NCI-H226 (cell line): ENCODE data around the gene SREBF1.
"Not testable (repeated sequence)": the region's sequence is repeated elsewhere in the genome, so short reads cannot be mapped to it uniquely, and the experiment has no call there.

Experiments used
- DNase-seq: peaks from one replicate; pipeline ENCODE4 v3.0.0-alpha.2; 2015

The SREBF1 gene

DNA sequence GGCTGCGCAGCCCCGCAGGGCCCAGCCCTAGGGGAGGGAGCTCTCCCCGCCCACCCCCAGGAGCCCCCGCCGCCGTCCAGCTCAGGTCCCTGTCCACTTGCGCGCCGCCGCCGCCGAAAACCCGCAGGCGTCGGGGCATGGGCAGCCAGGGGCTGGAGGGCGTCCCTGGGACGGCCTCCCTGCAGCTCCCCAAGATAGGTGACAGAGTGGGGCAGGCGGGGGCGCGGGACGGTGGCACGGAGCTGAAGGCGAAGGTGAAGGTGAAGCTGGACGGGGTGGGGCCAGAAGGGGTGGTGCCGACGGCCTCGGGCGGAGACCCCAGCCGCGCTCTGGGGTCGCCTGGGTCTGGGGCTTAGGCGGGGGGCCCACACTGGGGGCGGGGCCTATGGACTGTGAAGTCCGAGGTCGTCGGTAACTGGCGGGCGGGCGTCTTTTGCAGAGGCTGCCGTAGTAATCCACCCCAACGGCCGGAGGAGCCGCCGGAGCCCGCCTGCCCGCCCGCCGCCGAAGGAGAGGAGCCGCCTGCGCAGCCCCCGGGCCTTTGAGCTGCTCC, 27.2 kb downstream of the SREBF1 start:
- no peak for DNase-seq

- no peak for DNase-seq
These were observed 27.9 kb downstream of the SREBF1 start for GRCh38 chr17:17808706-17809432.

DNA sequence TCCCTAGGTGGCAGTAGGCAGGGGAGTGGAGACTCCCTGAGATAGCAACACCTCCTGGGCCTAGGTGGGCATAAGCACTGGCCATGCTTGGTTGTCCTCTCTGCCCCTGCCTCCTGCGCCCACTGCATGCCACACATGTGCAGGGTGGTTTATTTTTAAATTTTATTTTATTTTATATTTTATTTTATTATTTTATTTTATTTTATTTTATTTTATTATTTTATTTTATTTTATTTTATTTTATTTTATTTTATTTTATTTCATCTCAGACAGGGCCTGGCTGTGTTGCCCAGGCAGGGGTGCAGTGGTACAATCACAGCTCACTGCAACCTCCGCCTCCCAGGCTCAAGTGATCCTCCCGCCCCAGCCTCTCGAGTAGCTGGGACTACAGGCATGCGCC, 28.6 kb downstream of the SREBF1 start:
- not testable (repeated sequence) for DNase-seq

DNA sequence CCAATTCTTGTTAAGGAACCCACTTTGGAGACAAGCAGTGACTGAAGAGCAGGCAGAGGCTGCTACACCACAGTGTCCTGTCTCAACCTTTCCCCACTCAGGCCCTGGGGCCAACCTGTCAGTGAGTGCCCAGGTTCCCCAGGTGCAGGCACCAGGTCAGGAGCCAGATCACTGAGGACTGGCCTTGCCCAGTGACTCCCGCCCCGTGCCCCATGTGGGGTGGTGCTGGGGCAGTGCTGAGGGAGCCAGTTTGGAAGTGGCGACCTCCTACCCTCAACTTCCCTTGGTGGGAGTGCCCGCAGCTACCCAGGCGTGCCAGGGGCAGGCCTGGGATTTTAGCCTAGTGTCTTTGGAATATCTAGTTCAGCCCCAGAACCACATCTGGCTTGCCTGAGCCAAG, 29.3 kb downstream of the SREBF1 start:
- no peak for DNase-seq

- no peak for DNase-seq
These were observed 30.0 kb downstream of the SREBF1 start for GRCh38 chr17:17806611-17807274.

- no peak for DNase-seq
These were observed 30.8 kb downstream of the SREBF1 start for GRCh38 chr17:17806035-17806434.

DNA sequence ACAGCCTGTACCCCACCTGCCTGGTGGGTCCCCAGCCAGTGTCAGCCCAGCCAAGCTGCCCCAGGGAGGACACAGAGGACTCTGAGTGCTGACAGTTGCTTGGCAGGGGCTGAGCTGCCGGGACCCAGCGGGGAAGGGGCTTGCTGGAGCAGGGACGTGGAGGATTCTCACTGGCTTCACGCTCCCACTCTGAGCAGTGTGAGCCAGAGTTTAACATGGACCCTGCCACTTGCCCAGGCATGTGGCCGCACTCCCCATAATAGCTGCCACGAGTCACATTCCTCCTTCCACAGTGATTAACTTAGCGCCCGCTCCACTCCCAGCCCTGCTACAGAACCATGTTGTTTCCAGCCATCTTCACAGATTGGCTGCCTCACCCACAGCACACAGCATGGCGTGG, 31.2 kb downstream of the SREBF1 start:
- DNase-seq = no peak

DNA sequence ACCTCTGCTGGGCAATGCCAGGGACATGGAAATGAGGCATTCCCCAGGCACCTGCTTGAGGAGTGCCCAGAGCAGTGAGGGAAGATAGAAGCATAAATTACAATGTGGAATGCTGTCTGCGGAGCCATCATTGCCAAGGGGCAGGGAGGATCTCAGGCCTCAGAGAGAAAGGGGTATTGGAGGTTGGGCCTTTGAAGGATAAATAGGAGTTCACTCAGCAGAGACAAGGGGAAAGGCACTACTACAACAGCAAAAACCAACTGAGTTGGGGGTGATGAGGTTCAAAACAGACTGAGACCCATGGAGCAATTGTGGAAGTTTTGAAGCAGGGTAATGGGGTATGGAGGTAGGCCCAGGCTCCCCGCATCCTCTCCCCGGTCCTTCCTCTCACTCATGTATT, 32.8 kb downstream of the SREBF1 start:
- DNase-seq = no peak

DNA sequence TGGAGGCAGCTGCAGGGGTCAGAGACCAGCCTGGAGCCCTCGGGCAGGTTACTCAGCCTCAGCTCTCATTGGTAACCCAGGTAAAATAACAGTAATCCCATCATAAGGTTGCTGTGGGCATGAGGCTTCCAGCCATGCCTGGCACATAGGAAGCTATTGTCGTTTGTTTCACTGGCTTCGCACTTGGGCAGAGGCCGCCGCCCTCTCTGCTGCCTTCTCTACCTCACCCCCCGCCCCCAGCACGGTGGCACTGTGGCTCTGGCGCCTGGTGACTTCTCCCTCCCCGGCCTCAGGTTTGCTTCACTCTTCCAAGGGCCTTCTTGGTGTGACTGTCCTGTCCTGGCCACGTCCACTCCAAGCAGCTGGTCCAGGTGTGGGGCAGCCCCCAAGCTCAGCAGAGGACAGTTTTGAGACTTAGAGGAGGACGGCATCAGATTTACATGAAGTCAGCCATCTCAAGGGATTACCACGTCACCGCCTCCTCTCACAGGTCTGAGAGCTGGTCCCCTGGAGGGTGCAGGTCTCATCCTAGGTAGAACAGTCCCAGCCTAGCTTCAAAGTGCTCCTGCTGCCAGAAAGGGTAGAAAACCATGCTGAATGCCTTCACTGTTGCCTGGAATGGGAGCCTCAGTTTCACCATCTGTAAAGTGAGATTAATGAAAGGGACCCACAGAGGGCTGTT, 34.8 kb downstream of the SREBF1 start:
- DNase-seq = no peak

DNA sequence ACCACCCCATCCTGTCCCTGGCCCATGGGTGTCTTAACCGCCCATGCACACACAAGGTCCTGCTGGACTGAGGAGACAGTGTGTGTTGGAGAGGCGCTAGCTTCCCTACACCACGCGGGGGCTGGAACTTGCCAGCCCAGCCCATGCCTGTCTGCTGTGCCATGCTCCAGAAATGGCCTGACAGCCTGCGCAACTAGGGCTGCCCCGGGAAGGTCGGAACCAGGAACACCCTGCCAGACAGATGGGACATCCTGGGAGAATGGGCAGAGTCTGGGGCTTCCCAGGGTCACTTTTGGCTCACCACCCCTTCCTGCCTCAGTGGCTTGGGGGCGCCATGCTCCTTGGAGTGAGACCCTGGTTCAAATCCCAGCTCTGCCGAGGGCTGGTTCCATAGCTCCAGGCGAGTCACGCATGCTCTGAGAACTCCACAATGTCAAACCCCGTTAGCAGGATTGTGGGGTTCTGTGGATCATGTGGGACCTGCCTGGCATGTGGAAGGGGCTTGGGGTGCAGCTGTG, 36.2 kb downstream of the SREBF1 start:
- no peak for DNase-seq

DNA sequence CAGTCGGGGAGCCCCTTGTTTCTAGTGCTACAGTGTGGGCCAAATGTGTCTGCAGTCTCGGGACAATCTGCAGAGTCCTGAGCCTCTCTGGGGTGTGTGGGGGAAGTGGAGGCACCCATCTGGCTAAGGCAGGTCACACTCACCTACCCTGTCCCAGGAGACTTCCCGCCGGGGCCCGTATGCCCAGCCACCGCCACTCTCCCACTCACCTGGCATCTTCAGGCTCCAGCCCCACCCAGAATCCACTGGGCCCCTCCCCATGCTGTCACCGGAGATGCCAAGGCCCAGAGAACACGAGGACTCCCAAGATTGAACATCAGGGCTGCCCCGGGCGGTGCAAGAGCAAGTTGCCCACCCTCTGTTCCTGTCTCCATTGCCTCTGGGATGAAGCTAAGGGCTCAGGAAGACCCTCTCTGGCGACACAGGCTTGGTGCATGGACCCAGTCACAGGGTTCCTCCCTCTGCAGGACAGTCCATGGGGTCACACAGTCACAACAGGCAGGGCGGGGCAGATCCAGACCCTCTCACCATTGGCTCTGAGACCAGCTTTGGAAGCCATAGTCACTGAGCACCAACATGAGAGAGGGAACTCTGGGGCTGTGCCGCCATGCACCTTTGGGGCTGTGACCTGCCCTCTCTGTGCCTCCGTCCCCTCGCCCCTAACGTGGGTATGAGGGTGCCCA, 38.1 kb downstream of the SREBF1 start:
- no peak for DNase-seq

DNA sequence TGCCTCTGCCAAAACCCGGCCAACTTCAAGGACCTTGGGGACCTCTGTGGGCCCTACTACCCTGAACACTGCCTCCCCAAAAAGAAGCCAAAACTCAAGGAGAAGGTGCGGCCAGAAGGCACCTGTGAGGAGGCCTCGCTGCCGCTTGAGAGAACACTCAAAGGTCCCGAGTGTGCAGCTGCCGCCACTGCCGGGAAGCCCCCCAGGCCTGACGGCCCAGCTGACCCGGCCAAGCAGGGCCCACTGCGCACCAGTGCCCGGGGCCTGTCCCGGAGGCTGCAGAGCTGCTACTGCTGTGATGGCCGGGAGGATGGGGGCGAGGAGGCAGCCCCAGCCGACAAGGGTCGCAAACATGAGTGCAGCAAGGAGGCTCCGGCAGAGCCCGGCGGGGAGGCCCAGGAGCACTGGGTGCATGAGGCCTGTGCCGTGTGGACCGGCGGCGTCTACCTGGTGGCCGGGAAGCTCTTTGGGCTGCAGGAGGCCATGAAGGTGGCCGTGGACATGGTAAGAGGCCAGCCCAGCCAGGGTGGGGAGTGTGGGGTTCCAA, 38.7 kb downstream of the SREBF1 start:
- DNase-seq = no peak

DNA sequence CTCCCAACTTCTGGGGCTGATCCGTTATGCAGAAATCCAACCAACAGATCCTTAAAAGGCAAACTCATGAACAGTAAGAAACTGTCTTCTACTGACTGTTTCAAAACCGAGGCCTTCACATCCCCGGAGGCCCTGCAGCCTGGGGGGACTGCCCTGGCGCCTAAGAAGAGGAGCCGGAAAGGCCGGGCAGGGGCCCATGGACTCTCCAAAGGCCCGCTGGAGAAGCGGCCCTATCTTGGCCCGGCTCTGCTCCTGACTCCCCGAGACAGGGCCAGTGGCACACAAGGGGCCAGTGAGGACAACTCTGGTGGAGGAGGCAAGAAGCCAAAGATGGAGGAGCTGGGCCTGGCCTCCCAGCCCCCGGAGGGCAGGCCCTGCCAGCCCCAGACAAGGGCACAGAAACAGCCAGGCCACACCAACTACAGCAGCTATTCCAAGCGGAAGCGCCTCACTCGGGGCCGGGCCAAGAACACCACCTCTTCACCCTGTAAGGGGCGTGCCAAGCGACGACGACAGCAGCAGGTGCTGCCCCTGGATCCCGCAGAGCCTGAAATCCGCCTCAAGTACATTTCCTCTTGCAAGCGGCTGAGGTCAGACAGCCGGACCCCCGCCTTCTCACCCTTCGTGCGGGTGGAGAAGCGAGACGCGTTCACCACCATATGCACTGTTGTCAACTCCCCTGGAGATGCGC, 39.5 kb downstream of the SREBF1 start:
- DNase-seq = no peak

DNA sequence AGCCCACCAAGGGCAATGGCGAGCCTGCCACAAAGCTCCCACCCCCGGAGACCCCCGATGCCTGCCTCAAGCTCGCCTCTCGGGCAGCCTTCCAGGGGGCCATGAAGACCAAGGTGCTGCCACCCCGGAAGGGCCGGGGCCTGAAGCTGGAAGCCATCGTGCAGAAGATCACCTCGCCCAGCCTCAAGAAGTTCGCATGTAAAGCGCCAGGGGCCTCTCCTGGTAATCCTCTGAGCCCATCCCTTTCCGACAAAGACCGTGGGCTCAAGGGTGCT, 40.1 kb downstream of the SREBF1 start:
- DNase-seq = no peak

DNA sequence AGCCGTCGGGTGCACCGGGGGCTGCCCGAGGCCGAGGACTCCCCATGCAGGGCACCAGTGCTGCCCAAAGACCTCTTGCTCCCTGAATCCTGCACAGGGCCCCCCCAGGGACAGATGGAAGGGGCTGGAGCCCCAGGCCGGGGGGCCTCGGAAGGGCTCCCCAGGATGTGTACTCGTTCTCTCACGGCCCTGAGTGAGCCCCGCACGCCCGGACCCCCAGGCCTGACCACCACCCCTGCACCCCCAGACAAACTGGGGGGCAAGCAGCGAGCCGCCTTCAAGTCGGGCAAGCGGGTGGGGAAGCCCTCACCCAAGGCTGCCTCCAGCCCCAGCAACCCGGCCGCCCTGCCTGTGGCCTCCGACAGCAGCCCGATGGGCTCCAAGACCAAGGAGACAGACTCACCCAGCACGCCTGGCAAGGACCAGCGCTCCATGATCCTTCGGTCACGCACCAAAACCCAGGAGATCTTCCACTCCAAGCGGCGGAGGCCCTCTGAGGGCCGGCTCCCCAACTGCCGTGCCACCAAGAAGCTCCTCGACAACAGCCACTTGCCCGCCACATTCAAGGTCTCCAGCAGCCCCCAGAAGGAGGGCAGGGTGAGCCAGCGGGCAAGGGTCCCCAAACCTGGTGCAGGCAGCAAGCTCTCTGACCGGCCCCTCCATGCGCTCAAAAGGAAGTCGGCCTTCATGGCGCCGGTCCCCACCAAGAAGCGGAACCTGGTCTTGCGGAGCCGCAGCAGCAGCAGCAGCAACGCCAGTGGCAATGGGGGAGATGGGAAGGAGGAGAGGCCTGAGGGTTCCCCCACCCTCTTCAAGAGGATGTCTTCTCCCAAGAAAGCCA, 40.6 kb downstream of the SREBF1 start:
- no peak for DNase-seq

DNA sequence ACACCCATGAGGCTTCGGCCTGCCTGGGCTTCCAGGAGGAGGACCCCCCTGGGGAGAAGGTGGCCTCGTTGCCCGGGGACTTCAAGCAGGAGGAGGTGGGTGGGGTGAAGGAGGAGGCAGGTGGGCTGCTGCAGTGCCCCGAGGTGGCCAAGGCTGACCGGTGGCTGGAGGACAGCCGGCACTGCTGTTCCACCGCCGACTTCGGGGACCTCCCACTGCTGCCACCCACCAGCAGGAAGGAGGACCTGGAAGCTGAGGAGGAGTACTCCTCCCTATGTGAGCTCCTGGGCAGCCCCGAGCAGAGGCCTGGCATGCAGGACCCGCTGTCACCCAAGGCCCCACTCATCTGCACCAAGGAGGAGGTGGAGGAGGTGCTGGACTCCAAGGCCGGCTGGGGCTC, 41.5 kb downstream of the SREBF1 start:
- DNase-seq = no peak

- no peak for DNase-seq
These were observed 42.4 kb downstream of the SREBF1 start for GRCh38 chr17:17794382-17794781.

DNA sequence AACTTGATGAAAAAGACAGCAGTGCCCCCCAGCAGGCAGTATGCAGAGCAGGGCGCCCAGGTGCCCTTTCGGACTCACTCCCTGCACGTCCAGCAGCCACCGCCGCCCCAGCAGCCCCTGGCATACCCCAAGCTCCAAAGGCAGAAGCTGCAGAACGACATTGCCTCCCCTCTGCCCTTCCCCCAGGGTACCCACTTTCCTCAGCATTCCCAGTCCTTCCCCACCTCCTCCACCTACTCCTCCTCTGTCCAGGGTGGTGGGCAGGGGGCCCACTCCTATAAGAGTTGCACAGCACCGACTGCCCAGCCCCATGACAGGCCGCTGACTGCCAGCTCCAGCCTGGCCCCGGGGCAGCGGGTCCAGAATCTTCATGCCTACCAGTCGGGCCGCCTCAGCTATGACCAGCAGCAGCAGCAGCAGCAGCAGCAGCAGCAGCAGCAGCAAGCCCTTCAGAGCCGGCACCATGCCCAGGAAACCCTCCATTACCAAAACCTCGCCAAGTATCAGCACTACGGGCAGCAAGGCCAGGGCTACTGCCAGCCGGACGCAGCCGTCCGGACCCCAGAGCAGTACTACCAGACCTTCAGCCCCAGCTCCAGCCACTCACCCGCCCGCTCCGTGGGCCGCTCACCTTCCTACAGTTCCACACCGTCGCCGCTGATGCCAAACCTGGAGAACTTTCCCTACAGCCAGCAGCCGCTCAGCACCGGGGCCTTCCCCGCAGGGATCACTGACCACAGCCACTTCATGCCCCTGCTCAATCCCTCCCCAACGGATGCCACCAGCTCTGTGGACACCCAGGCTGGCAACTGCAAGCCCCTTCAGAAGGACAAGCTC, 43.2 kb downstream of the SREBF1 start:
- no peak for DNase-seq

GRCh38 chr17:17792551-17793377, 44.0 kb downstream of the SREBF1 start:
- DNase-seq = peak; percentile 93
